Fibroblast of mammary gland (primary cell): ENCODE results near the gene ADAMTS1.

ENCODE experiments used
- DNase-seq: peaks from one replicate; pipeline ENCODE4 v3.0.0-alpha.2; 2010; ENCODE audit warnings: low read depth
- H3K4me3 ChIP-seq: 2 replicates; pipeline ENCODE4 v1.5.1; 2011; ENCODE audit warnings: low read depth, mild to moderate bottlenecking, low read length, moderate library complexity; ENCODE audit not compliant: control insufficient read depth
- CTCF ChIP-seq: conservative IDR thresholded peaks from 2 replicates; pipeline ENCODE4 v1.5.1; 2011; ENCODE audit warnings: low read depth, low read length, inconsistent platforms; ENCODE audit not compliant: control insufficient read depth, insufficient read depth

Gene ADAMTS1

GRCh38 chr21:26833460-26833939, 11.7 kb downstream of the ADAMTS1 start:
- no peak for DNase-seq
- H3K4me3 ChIP-seq, result no peak overlapping the region
- TF ChIP-seq CTCF, result no peak

- no peak for TF ChIP-seq CTCF
- no peak overlapping the region for H3K4me3 ChIP-seq
- DNase-seq, result no peak
Observed at GRCh38 chr21:26833011-26833410, 12.2 kb downstream of the ADAMTS1 start.

GRCh38 chr21:26832546-26832945, 12.7 kb downstream of the ADAMTS1 start:
- DNase-seq, result no peak
- no peak overlapping the region for H3K4me3 ChIP-seq
- TF ChIP-seq CTCF, result no peak

- H3K4me3 ChIP-seq, result no peak overlapping the region
- DNase-seq, result no peak
- no peak for TF ChIP-seq CTCF
Observed at GRCh38 chr21:26826801-26827200, 18.4 kb downstream of the ADAMTS1 start.

GRCh38 chr21:26820509-26820908, 24.7 kb downstream of the ADAMTS1 start:
- no peak overlapping the region for H3K4me3 ChIP-seq
- no peak for TF ChIP-seq CTCF
- DNase-seq, result no peak

GRCh38 chr21:26819740-26820324, 25.4 kb downstream of the ADAMTS1 start:
- TF ChIP-seq CTCF, result no peak
- H3K4me3 ChIP-seq, result no peak overlapping the region
- no peak for DNase-seq

GRCh38 chr21:26818906-26819305, 26.3 kb downstream of the ADAMTS1 start:
- no peak for TF ChIP-seq CTCF
- no peak for DNase-seq
- H3K4me3 ChIP-seq, result no peak overlapping the region
